ENCODE measurements around the gene TCEA2.

Gene TCEA2

DNA sequence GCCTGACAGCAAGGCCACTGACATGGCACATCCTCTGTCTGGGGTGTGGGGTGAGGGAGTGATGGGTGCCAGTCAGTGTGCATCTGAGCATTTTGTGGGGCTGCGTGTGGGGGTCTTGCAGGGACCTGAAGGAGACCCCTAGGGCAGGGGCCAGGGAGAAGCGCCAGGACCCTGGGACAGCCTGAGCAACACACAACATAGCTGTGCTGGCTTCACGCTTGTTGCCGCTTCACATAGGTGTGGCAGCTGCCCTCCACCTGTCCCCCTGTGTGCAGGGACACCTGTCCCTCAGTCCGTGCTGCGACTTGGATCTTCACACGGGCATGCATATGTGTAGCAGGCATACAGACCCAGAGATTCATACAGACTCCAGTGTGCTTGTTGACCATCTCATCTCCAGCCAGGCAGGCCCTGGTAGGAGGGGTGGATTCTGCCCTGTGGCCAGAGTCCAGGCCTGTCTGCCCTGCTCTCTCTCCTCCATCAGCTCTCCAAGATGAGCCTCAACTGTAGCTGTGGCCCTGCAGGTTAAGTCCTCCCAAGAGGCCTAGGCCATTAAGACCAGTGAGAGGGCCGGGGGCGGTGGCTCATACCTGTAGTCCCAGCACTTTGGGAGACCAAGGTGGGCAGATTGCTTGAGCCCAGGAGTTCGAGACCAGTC is 47.5 kb downstream of the TCEA2 start:
- TF ChIP-seq, protein P1, sequence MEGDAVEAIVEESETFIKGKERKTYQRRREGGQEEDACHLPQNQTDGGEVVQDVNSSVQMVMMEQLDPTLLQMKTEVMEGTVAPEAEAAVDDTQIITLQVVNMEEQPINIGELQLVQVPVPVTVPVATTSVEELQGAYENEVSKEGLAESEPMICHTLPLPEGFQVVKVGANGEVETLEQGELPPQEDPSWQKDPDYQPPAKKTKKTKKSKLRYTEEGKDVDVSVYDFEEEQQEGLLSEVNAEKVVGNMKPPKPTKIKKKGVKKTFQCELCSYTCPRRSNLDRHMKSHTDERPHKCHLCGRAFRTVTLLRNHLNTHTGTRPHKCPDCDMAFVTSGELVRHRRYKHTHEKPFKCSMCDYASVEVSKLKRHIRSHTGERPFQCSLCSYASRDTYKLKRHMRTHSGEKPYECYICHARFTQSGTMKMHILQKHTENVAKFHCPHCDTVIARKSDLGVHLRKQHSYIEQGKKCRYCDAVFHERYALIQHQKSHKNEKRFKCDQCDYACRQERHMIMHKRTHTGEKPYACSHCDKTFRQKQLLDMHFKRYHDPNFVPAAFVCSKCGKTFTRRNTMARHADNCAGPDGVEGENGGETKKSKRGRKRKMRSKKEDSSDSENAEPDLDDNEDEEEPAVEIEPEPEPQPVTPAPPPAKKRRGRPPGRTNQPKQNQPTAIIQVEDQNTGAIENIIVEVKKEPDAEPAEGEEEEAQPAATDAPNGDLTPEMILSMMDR (IDR thresholded peaks at IDR 0.05; ENCODE audit: low read depth, low read length), result no peak
- DNase-seq (ENCODE audit: low read depth in 2 of 2), result no peak
- H3K4me3 ChIP-seq (replicated peaks in 1 of 2; ENCODE audit: low read depth in 2 of 2, low read length in 2 of 2), result no peak overlapping the region

DNA sequence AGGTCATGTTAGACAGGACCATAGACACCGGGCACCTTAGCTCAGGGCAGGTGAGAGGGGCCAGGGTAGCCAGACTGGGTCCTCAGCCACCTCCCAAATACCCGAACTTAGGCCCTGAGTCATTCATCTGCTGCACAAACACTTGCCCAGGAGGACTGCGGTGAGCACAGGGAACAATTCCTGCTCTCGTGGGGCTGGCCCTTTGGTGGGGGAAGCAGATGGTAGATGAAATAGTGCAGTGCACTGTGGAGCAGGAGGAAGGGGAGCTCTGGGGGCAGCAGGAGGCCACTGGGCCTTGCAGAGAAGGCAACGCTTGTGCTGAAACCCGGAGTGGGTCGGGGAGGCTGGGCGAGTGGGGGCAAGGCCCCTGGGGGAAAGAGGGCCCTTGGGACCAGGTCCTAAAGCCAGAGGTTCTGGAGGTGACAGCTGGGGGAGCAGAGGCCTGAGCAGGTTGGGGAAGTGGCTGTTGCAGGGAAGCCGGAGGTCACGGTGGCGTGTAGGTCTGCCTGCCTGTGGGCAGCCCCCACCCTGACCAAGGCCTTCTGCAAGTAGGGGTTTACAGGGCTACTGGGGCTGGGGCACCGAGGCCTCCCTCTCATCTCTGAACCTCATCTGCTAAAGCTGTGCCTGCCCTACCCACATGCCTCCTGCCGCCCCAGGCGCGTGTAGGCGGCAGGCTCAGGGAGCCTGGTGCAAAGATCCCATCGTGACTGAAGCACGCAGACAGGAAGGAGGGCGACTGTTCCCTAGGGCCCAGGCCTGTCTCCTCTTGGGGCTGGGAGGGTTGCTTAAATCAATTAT is 49.0 kb downstream of the TCEA2 start:
- TF ChIP-seq, protein P1 (IDR thresholded peaks at IDR 0.05; ENCODE audit: low read depth, low read length), result no peak
- no peak for DNase-seq (ENCODE audit: low read depth in 2 of 2)
- no peak overlapping the region for H3K4me3 ChIP-seq (replicated peaks in 1 of 2; ENCODE audit: low read depth in 2 of 2, low read length in 2 of 2)

DNA sequence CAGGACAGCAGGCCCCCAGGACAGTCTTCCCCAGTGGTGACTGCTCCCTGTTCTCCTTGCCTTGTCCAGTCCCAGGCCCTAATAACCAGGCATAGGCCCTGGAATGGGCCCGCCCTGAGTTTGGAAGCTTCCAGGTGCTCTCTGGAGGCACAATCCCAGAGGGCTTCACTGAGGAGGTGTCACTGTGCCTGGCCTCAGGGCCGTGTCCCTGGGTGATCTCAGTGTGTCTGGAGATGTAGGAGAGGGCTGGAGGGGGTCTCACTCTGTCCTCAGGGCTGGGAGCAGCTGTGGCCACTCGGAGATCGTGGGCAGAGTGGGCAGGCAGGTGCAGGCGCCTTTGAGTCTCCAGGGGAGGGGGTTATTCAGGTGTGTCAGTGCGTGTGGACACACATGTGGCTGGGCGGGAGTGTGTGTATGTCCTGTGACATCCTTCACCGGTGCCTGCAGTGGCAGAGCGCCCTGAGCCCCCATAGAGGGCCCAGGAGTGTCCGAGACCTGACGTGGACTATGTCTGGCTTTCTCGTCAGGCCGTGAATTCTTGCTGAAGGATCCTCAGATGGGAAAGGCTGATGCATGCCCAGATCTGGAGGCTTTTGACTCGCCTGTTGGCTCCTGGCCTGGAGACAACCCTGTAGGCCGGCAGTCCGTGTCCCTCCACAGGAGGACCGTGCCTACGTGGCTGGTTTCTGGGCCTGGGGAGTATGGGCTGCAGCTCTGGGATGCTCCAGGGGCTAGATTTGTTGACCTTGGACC is 49.9 kb downstream of the TCEA2 start:
- no peak for DNase-seq (ENCODE audit: low read depth in 2 of 2)
- TF ChIP-seq, protein P1 (IDR thresholded peaks at IDR 0.05; ENCODE audit: low read depth, low read length), result no peak
- no peak overlapping the region for H3K4me3 ChIP-seq (replicated peaks in 1 of 2; ENCODE audit: low read depth in 2 of 2, low read length in 2 of 2)

DNA sequence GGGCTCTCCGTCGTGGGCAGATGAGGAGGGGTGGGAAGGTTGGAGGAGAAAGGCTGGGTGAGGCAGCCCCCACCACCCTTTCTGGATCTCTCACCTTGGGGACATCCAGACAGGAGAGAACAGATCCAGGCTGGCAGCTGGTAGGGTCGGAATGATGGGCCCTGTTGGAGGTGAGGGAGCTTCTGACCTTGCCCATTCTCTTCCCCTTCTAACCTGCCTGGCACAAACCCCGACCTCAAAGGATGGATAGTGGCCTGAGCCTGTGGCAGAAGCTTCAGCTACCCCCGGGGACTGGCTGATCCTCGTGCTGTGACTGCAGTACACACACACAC is 50.4 kb downstream of the TCEA2 start:
- no peak for DNase-seq (ENCODE audit: low read depth in 2 of 2)
- TF ChIP-seq, protein P1 (IDR thresholded peaks at IDR 0.05; ENCODE audit: low read depth, low read length), result no peak
- no peak overlapping the region for H3K4me3 ChIP-seq (replicated peaks in 1 of 2; ENCODE audit: low read depth in 2 of 2, low read length in 2 of 2)

DNA sequence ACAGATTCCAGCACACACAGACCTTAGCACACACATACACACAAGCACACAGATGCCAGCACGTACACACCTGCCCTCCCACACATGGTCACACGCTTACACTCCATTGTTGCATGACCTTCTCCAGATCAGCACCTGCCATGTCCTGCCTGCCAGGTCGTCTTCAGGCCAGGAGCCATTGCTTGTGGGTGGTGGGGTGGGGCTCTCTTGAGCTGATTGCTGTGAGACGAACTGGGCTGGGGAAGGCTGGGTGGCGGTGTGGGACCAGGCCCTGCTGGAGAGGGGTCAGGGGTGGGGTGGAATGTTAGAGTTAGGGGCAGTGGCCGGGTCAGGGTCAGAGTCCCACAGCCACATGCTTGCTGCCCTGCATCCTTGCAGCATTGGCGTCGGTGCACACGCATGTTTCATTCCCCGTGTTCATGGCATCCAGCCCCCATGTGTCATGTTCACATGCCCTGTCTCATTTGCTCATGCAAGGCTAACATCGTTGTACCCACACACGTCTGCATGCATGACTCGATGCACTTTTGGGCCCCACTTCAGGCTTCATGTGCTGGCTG is 50.9 kb downstream of the TCEA2 start:
- TF ChIP-seq, protein P1 (IDR thresholded peaks at IDR 0.05; ENCODE audit: low read depth, low read length), result no peak
- no peak for DNase-seq (ENCODE audit: low read depth in 2 of 2)
- H3K4me3 ChIP-seq (replicated peaks in 1 of 2; ENCODE audit: low read depth in 2 of 2, low read length in 2 of 2), result no peak overlapping the region

DNA sequence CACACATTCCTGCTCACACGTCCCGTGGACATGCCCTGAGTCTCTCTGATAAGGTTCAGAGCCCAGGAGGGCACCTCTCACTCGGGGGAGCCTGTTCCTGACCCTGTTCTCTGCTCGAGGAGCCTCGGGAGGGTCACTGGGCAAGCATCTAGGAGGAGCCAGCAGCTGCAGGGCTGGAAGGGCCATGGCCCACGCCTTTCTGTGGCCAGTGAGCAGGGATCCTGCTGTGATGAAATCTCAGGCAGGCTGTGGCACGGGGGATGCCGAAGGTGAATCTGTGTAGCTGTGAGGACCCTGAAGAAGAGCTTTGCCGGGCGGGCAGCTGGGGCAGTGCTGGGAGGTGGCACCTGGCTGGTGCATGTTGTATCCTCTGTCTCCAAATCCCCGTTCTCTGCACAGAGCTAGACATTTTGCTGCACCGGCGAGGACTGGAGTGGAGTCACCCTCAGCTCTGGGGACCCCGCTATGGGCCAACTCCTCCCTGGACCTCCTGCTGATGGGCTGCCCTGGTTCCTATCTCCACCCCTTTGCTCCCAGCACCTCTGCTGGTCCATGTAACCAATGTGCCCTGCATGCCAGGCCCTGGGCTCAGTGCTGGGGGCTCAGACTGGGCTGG is 51.5 kb downstream of the TCEA2 start:
- DNase-seq (ENCODE audit: low read depth in 2 of 2), result no peak
- TF ChIP-seq, protein P1 (IDR thresholded peaks at IDR 0.05; ENCODE audit: low read depth, low read length), result no peak
- H3K4me3 ChIP-seq (replicated peaks in 1 of 2; ENCODE audit: low read depth in 2 of 2, low read length in 2 of 2), result no peak overlapping the region

Data from cardiac fibroblast (primary cell).